ENCODE measurements around the gene RALGAPA2.

DNA sequence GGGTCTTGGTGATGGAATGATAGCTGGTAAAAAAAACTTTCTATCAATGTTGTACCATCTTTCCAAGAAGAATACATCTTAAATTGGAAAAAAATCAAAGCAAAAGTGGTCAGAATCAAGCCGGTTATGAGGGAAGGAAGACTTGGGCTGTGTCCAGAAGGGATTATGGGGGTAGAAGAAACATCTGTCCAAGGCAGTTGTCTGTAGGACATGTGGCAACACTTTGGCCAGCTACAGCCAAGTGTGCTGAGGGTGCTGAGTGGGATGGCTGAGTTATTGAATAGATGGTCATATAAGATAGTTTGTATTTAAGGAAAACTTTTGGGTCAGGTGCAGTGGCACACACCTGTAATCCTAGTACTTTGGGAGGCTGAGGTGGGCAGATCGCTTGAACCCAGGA is 306.1 kb downstream of the RALGAPA2 start:
- TF ChIP-seq CTCF (IDR thresholded peaks at IDR 0.05) (no peak), POLR2A (IDR thresholded peaks at IDR 0.05) (no peak)
